Right atrium auricular region (tissue), 2 donors: ENCODE data around the gene UBAC2. TPM values are rescaled to one million over a fixed set of nuclear protein-coding genes. Genes with fewer than 3 reads are reported as not detected.

Experiments used
- DNase-seq: peaks from one replicate; pipeline ENCODE4 v3.0.0-alpha.2; 2019; ENCODE audit warnings: low spot score
- H3K27ac ChIP-seq, 2 donors: fragments of 200-600 bp; sonication (generic); 1 replicate in 1 of 2; 2 replicates in 1 of 2; pipeline ENCODE4 v1.5.1; 2016 to 2019
- H3K27me3 ChIP-seq, 2 donors: fragments of 200-600 bp; sonication (generic); one replicate each; pipeline versions ENCODE4 v1.5.1 to v1.6.0; 2017 to 2019
- H3K36me3 ChIP-seq: fragments of 200-600 bp; sonication (generic); one replicate; pipeline ENCODE4 v1.5.1; 2016
- H3K4me1 ChIP-seq, 2 donors: fragments of 200-600 bp; sonication (generic); one replicate each; pipeline versions ENCODE4 v1.5.1 to v1.6.0; 2017 to 2019
- H3K4me3 ChIP-seq, 2 donors: fragments of 200-600 bp; sonication (generic); 1 replicate in 1 of 2; 2 replicates in 1 of 2; pipeline ENCODE4 v1.5.1; 2017 to 2019; ENCODE audit warnings: mild to moderate bottlenecking in 1 of 2, moderate library complexity in 1 of 2
- H3K9me3 ChIP-seq, 2 donors: fragments of 200-600 bp; sonication (generic); one replicate each; pipeline ENCODE4 v1.5.1; 2019
- total RNA-seq, 2 donors: library from RNA; depleted of rRNA; stranded (reverse); fragments of >200 nt; gene quantifications; one replicate each; pipeline ENCODE4 v1.1.0, GENCODE V29; 2016
- TF ChIP-seq, protein P1 (sequence below), 2 donors: fragments of 200-600 bp; sonication (generic); IDR thresholded peaks; one replicate each; pipeline ENCODE4 v1.5.1; 2019; ENCODE audit warnings: antibody characterized with exemption in 2 of 2

The UBAC2 gene
- total RNA-seq, 2 donors from 2014 or later, result 47.5 to 50.7 TPM

DNA sequence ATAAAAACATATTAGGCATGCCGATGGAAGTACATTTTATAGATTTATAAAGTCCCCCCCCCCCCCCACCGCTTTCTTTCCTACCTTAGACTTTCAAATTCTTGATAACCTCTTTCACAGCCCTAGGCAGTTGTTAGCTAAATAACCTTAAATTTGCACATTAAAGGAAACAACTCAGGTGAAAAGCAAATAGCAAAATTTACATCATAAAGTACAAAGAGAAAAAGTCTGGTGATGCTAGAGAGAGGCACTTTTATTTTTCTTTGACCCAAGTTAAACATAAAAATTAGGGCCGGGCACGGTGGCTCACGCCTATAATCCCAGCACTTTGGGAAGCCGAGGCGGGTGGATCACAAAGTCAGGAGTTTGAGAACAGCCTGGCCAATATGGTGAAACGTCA lies 15.0 kb upstream of the UBAC2 start:
- Histone ChIP-seq H3K9me3 (peaks cover 0 to 10% of the 10 kb centered on the region in 2 donors), H3K27me3 (no peaks in the 10 kb centered on the region), H3K4me1 (no peaks in the 10 kb centered on the region), H3K27ac (no peak overlapping the region), H3K4me3 (no peak overlapping the region), H3K36me3 (no peaks in the 10 kb centered on the region)
- TF ChIP-seq, protein P1, sequence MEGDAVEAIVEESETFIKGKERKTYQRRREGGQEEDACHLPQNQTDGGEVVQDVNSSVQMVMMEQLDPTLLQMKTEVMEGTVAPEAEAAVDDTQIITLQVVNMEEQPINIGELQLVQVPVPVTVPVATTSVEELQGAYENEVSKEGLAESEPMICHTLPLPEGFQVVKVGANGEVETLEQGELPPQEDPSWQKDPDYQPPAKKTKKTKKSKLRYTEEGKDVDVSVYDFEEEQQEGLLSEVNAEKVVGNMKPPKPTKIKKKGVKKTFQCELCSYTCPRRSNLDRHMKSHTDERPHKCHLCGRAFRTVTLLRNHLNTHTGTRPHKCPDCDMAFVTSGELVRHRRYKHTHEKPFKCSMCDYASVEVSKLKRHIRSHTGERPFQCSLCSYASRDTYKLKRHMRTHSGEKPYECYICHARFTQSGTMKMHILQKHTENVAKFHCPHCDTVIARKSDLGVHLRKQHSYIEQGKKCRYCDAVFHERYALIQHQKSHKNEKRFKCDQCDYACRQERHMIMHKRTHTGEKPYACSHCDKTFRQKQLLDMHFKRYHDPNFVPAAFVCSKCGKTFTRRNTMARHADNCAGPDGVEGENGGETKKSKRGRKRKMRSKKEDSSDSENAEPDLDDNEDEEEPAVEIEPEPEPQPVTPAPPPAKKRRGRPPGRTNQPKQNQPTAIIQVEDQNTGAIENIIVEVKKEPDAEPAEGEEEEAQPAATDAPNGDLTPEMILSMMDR (IDR thresholded peaks at IDR 0.05), result no peak
- DNase-seq, result no peak

DNA sequence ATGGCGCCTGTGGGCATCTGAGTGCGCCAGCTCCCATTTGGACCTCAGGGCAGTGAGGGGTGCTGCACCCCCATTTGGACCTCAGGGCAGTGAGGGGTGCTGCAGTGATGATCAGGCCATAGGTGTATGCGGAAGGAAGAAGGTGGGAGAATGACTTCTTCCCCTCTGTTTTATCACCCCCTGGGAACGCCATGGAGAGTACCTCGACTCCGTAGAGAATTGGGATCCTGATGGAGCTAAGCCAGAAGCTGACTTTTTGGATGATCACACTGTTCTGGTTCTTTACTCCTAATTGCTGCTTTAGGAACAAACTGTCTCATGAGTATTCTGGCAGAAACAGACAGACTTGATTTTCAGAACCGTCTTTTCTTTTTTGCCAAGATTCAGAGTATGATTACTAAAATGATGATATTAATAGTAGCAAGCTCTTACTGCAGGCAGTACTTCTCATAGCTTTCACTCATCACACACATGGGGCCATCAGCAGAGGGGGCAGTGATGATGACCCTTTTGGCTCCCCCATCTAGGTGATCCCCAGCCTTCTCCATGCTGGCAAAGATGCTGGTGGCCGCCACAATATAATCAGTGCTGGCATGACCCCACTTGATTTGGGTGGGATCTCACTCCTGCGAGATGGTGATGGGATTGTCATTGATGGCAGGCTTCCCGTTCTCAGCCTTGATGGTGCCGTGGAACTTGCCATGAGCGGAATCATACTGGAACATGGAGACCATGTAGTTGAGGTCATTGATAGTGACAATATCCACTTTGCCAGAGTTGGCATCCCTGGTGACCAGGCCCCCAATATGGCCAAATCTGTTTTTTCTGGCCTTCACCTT lies 10.3 kb upstream of the UBAC2 start:
- H3K9me3 ChIP-seq, result no peaks in the 10 kb centered on the region
- TF ChIP-seq, protein P1 (IDR thresholded peaks at IDR 0.05), result no peak
- no peaks in the 10 kb centered on the region for H3K36me3 ChIP-seq
- no peak overlapping the region for H3K4me3 ChIP-seq
- peak; percentile 43 for DNase-seq
- no peaks in the 10 kb centered on the region for H3K4me1 ChIP-seq
- H3K27ac ChIP-seq, result no peak overlapping the region
- no peaks in the 10 kb centered on the region for H3K27me3 ChIP-seq

DNA sequence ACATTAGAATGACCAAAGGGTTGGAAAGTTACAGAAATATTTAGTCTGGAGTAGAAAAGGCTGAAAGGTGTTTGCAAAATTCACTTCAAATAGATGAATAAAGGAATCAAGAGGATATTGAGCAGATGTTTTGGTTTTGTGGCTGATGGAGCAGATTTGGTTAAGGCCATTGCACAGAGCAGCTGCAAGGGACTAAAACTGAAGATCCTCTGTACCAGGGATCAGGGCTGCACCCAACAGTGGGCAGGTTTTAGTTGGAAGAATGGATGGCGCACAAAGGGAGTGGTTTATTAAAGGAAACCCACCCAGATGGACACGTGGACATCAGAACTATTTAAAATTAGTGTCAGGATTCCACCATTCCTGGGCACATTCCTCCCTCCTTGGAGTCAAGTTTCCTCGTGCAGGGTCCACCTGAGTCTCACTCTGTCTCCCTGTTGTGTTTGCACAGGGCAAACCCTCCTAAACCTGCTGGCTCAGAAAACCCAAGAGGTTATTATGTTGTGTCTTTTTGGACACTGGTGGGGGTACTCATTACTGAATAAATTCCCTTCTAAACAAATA lies 9.2 kb upstream of the UBAC2 start:
- no peaks in the 10 kb centered on the region for H3K27me3 ChIP-seq
- H3K4me1 ChIP-seq, result no peaks in the 10 kb centered on the region
- no peaks in the 10 kb centered on the region for H3K36me3 ChIP-seq
- DNase-seq, result no peak
- no peak overlapping the region for H3K4me3 ChIP-seq
- no peak overlapping the region for H3K27ac ChIP-seq
- no peaks in the 10 kb centered on the region for H3K9me3 ChIP-seq
- TF ChIP-seq, protein P1 (IDR thresholded peaks at IDR 0.05), result no peak

DNA sequence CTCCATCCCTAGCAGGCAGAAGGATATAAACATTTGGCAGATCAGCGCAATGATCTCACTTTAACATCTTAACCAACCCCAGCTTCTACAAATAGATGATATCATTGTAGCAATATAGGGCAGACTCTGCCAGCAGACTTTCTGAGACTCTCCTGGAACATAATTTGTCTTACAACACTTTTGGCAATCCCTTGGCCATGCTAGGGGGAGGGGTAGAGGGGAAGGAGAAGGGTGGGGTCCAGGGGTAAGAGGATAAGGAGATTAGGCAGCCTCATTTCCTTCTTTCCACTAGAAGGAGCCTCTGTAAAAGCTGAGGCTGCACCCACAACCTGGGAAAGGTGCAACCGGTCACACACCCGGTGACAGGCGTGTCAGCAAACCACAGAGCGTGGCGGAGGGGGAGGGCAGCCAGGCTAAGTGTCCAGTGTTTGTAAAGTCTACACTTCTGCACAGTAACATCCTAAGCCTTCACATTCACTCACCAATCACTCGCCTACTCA lies 8.7 kb upstream of the UBAC2 start:
- peak; percentile 34 for DNase-seq
- Histone ChIP-seq H3K4me3 (no peak overlapping the region), H3K36me3 (no peaks in the 10 kb centered on the region), H3K4me1 (no peaks in the 10 kb centered on the region), H3K27ac (no peak overlapping the region), H3K9me3 (no peaks in the 10 kb centered on the region), H3K27me3 (no peaks in the 10 kb centered on the region)
- TF ChIP-seq, protein P1 (IDR thresholded peaks at IDR 0.05), result no peak

DNA sequence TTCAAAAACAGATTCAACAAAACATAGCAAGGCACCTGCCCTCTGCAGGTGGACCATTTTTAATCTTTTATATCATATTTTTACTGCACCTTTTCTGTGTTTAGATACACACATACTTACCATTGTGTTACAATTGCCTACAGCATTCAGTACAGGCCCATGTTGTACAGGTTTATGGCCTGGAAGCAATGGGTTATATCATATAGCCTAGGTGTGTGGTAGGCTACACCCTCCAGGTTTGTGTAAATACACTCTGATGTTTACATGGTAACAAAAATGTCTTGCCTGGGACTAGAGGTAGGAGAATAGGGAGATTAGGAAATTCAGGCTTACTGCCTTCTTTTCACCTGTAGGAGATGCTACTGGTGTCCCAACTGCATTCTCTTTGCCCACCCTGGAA lies 8.2 kb upstream of the UBAC2 start:
- TF ChIP-seq, protein P1 (IDR thresholded peaks at IDR 0.05), result no peak
- no peaks in the 10 kb centered on the region for H3K27me3 ChIP-seq
- no peak overlapping the region for H3K4me3 ChIP-seq
- no peaks in the 10 kb centered on the region for H3K9me3 ChIP-seq
- no peak for DNase-seq
- no peaks in the 10 kb centered on the region for H3K4me1 ChIP-seq
- H3K36me3 ChIP-seq, result no peaks in the 10 kb centered on the region
- no peak overlapping the region for H3K27ac ChIP-seq
